Gastrocnemius medialis (tissue), 4 donors: ENCODE results near the gene MLLT10.

Experiments
- POLR2A ChIP-seq, 2 donors: fragments of 450-650 bp; IDR thresholded peaks; one replicate each; pipeline ENCODE4 v1.6.1; 2017; ENCODE audit warnings: antibody characterized with exemption in 2 of 2, mild to moderate bottlenecking in 2 of 2, moderate library complexity in 2 of 2
- TF ChIP-seq, protein P1 (sequence below), 5 experiments: fragments of 450-650 bp in 3 of 5; fragments of 200-600 bp in 2 of 5; sonication (generic) in 2 of 5; IDR thresholded peaks in 4 of 5; conservative IDR thresholded peaks in 1 of 5; 1 replicate in 4 of 5; 2 replicates in 1 of 5; pipeline ENCODE4 v1.5.1; 2016 to 2019; ENCODE audit warnings: antibody characterized with exemption in 5 of 5, mild to moderate bottlenecking in 3 of 5, moderate library complexity in 3 of 5

DNA sequence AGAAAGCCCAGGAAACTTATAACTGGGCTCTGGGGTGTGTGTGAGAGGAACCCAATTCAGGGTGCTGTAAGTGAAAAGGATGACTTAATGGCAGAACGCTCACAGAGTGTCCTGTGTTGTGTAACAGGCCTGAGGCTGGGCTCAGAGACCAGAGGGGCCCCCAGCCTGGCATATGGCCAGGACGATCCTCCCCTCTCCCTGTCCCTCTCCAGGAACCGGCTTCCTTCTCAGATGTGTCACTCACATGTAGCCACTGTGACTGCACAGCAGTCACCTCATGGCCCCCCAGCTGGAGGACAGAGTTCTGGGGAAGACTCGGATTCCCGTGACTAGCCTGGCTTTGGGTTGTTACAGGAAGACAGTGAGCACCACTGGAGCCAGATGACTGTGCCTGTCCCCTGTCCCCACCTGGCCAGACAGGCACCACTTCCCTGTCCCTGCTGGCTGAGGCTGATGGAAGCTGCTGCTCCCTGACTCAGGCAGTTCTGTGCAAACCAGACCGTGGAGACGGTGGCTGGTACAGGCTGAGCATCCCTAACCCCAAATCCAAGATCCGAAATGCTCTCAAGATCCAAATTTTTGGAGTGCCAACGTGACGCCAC lies 220.5 kb downstream of the MLLT10 start:
- TF ChIP-seq, protein P1, sequence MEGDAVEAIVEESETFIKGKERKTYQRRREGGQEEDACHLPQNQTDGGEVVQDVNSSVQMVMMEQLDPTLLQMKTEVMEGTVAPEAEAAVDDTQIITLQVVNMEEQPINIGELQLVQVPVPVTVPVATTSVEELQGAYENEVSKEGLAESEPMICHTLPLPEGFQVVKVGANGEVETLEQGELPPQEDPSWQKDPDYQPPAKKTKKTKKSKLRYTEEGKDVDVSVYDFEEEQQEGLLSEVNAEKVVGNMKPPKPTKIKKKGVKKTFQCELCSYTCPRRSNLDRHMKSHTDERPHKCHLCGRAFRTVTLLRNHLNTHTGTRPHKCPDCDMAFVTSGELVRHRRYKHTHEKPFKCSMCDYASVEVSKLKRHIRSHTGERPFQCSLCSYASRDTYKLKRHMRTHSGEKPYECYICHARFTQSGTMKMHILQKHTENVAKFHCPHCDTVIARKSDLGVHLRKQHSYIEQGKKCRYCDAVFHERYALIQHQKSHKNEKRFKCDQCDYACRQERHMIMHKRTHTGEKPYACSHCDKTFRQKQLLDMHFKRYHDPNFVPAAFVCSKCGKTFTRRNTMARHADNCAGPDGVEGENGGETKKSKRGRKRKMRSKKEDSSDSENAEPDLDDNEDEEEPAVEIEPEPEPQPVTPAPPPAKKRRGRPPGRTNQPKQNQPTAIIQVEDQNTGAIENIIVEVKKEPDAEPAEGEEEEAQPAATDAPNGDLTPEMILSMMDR (IDR thresholded peaks at IDR 0.05 in 4 of 5, conservative IDR thresholded peaks at IDR 0.05 in 1 of 5): no peak
- no peak for TF ChIP-seq POLR2A (IDR thresholded peaks at IDR 0.05)
